Frontal cortex (tissue), 4 donors: ENCODE data around the gene BANP. TPM values are rescaled to one million over a fixed set of nuclear protein-coding genes. Genes with fewer than 3 reads are reported as not detected.
"Not testable (repeated sequence)": the region's sequence is repeated elsewhere in the genome, so short reads cannot be mapped to it uniquely, and the experiment has no call there.

Source experiments
- DNase-seq, 2 donors: peaks; one replicate each; pipeline ENCODE4 v3.0.0; 2012; ENCODE audit warnings: low spot score in 2 of 2
- FAIRE-seq: peaks from 2 replicates; lab custom pipeline; 2012; peaks lifted over from hg19 to GRCh38; lab: Jason Lieb, UNC
- total RNA-seq: library from RNA; depleted of rRNA; stranded (reverse); fragments of >200 nt; gene quantifications from one replicate; pipeline ENCODE4 v1.2.3, GENCODE V29; 2014
- donor health status: control.
- donor health status: control.
- donor health status: control.

The BANP gene
- total RNA-seq, 1 donor from 2014 or later = 40.8 TPM

DNA sequence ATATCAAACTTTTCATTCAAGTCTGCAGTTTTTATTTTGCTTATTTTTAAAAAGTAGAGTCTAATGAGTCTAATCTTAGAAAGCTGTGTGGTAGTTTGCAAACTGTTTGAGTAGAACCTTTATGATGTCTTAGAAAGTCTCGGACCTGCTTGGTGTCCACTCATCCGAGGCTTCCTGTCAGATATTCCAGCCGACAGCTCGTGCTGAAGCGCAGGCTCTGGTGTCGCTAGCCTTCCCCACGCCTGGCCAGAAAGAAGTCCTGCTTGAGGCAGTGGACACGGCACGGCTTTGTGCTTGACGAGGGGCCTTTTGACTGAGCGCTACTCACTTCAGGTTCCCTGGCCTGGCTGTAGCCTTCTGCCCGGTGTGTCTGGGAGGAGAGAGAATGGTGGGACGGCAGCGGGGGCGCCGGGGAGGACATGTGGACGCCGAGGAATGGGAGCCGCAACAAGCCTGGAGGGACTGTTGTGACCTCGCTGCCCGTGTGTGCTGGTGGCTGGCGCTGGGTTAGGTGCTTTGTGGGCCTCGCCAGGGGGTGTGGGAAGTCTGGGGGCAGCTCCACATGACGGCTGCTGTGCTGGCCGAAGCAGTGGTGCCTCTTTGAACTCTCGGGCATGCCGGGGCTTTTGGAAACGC is 33.5 kb downstream of the BANP start:
- FAIRE-seq (no peak), DNase-seq (no peak)

DNA sequence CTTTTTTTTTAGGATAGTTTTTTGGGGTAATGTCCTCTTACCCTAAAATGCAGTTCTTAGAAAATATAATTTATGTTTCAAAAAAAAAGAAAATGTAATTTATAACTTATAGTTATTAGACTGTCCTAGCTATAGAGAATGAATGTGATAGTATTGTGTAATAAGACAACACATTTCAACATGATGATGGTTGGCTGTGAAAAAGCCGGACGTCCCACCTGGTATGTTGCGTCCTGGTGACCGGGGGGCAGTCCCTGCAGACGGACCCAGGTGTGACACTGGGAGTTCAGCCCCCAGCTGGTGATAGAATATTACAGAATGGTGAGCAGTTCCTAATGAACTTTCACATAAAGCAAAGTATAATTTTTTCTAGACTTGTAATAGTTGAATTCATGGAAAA is 34.3 kb downstream of the BANP start:
- not testable (repeated sequence) for FAIRE-seq, DNase-seq

DNA sequence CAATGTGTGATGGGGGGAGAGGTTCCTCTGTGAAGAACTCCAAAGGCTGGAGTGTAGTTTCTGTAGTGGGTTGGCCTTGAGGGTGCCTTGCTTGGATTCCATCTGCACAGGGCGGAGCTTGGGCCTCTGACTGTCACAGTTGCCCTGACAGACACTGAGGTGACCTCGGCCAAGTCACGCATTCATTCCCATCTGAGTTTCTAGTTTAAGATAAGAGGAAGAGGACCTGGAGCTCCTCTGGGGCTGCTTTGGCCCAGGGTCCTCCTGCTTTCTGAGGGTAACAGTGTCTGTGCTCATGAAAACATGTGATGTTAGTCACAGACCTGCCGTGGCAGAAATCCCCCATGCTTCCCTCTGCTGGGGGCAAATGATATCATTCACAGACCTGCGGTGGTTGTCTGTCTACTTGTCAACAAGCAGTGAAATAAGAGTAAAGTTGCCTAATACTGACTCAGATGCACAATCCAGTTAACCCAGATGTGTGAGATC is 35.2 kb downstream of the BANP start:
- DNase-seq, FAIRE-seq: not testable (repeated sequence)

DNA sequence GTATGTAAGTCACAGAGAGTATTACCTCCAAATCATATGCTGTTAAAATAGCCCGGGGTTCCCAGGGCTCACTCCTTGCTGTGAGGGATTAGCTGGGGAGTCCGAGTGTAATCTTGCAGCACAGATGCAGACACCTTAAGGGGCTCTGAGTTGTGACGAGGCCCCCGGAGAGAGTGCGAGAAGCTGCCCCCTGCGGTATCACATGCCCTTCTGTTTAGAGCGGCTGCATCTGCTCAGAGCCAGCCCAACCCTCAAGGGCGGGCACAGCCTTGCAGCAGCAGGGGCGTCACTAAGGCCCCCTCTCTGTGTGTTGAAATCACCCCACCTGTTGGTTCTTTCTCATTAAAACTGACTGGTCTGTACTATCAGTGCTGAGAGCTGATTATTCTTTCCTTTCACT is 37.4 kb downstream of the BANP start:
- FAIRE-seq, DNase-seq: not testable (repeated sequence)

DNA sequence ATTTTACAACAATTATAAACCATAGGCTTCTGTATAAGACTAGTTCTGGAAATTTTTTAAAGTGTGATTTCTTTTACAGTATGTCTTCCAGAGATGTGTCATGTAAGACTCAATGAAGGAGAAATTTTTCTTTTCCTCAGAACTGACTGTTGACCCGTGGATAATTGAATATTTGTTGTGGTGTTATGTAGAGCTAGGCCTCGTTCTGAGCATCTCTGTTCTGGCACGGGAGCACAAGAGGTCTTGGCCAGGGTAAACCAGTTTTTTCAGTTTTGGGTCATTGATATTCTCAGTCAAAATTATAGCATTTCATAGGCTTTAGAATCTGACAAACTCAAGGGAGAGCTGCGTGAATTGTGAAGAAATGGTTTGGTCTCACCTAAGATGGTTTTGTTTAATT is 39.0 kb downstream of the BANP start:
- FAIRE-seq, DNase-seq: not testable (repeated sequence)

DNA sequence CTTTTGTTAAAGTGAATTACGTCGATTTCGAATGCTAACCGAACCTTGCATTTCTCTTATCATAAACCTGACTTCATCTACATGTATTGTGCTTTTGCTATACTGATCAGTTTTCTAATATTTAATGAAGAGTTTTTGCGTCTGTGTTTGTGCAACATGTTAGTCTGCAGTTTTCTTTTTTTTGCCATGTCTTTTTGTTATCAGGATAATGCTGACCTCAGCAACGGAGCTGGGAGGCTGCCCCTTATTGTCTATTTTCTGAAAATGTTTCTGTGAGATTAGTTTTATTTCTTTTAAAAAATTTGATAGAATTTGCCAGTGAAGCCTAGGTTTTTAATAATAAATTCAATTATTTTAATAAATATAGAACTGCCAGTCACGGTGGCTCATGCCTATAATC is 40.9 kb downstream of the BANP start:
- not testable (repeated sequence) for FAIRE-seq, DNase-seq

DNA sequence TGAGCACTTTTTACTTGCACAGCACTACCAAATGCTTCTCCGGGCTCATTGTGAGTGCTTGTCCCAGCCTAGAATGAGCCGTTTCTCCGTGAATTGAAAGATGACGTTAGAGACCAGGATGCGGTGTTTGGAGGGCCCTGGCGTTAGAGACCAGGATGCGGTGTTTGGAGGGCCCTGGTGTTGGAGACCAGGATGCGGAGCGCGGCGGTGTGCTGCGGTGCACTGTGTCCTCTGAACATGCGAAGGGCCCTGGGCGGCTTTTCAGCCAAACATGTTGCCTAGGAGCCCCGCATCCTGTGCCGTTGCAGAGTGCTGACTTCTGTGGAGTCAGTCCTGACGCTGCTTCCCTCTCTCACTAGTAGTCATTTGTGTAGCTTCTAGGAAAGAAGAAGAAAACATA is 42.7 kb downstream of the BANP start:
- DNase-seq = no peak
- no peak for FAIRE-seq

DNA sequence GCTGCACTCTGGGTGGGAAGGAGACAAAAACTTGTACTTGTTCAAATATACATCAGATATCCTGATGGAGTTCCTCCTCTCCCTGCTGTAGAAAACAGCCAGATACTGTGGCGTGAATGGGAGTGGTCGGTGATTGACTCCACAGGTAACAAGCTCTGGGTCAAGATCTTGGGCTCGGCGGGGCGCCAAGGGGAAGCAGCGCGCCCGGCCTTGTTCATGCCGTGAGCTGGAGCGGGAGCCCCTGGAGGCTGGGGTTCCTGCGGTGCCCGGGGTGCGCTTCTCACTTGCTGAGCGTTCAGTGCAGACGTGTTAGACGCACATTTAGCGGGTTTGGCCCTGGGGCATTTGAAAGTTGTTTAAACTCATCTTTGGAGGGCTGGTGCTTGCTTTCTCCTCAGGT is 44.4 kb downstream of the BANP start:
- DNase-seq = no peak
- no peak for FAIRE-seq

DNA sequence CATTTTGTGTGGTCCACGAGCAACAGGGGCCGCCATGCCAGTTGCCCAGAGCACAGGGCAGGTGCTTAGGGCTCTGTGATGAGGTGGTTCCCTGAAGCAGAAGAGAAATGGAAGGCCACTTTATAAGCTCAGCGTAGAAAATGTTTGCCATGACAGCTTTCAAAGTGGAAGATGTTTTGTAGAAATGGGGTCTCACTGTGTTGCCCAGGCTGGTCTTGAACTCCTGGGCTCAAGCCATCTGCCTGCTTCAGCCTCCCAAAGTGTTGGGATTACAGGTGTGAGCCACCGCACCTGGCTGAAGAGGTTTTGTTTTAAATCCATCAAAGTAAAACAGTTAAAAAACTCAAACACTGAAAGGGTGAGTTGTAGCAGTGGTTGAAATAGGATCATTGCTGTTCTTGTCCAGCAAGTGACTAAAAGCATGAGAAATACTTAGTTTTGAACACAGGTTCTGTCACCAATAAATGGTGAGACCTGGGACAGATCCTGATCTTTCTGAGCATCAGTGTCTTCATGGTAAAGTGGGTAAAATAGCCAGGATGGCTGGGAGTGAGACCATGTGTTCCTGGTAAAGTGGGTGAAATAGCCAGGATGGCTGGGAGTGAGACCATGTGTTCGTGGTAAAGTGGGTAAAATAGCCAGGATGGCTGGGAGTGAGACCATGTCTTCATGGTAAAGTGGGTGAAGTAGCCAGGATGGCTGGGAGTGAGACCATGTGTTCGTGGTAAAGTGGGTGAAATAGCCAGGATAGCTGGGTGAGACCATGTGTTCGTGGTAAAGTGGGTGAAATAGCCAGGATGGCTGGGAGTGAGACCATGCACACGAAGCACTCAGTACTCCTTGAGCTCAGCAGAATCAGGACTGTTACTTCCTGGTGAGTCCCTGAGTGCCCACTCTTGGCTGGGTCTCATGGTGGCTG is 46.0 kb downstream of the BANP start:
- FAIRE-seq (no peak), DNase-seq (no peak)

DNA sequence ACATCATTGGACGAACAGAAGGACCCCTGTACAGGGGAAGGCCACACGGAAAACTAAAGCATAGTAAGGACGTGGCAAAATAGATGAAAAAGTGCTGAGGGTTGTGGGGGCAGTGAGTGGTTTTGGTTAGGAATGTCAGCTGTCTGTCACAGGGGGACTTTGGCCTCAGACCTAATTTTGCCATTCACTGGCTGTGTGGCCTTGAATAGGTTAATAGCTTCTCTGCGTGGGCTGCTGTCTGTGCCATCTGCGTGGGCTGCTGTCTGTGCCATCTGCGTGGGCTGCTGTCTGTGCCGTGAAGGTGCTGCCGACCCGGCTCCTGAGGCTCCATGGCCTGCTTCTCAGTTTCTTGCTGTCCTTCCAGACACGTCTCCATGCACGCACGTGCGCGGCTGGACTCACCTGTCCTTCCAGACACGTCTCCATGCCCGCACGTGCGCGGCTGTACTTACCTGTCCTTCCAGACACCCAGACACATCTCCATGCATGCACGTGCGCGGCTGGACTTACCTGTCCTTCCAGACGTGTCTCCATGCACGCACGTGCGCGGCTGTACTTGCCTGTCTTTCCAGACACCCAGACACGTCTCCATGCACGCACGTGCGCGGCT is 47.1 kb downstream of the BANP start:
- DNase-seq, FAIRE-seq: not testable (repeated sequence)

DNA sequence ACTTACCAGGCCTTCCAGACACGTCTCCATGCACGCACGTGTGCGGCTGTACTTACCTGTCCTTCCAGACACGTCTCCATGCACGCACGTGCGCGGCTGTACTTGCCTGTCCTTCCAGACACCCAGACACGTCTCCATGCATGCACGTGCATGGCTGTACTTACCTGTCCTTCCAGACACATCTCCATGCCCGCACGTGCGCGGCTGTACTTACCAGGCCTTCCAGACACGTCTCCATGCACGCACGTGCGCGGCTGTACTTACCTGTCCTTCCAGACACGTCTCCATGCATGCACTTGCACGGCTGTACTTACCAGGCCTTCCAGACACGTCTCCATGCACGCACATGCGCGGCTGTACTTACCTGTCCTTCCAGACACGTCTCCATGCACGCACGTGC is 47.8 kb downstream of the BANP start:
- FAIRE-seq, DNase-seq: not testable (repeated sequence)

DNA sequence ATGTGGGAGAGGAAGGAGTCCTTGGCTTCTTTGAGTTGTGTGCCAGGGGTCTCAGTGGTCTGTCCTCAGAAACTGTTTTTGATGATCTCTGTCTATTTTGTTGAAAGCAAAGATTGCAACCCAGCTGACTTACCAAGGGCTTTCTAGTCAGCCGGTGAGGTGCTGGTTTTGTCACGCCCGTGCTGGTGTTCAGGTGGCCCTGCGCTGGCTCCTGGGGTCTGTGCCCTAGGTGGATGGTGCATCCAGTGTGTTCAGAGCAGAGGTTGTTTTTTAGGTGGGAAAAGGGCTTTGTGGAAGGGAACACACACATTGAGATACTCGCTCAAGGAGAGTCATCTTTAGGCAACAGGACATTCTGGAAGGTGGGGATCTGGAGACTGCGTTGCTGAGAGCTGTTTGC is 51.0 kb downstream of the BANP start:
- FAIRE-seq = no peak

DNA sequence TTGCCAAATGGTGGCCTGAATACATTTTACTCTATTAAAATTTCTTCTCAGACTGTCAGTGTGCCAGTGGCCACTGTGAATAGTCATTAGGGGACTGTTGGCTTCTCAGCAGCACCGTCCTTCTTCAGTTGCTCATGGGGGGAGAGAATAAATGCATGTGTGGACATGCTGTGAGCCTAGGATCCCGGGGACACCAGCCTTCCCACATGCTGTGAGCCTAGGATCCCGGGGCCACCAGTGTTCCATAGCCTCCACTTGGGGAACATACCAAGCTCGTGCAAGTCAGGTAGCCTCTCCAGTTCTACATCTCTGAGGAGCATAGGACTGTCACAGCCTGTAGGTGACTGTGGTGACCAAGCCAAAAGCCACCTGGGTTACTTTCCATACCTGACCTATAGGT is 51.5 kb downstream of the BANP start:
- no peak for DNase-seq
- no peak for FAIRE-seq

More for the DNA sequence above, 51.0 kb downstream of the BANP start:
- no peak for DNase-seq

DNA sequence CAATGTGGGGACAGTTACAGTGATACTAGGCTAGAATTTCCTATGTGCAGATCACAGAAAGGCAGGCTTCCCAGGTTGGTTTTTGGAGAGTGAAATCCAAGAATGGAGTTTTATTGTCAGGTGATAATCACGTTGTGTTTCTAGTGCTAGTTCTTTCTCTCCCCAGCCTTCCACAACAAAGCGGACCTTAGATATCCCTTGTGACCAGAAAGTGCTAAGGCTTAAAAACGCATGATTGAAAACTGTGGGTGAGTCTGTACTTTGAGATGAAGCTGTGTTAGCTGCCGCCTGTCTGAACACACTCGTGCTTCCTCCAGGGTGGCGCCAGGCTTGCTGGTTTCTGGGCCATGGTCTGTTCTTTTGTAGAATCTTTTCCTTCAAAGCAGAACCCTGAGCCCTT is 52.1 kb downstream of the BANP start:
- DNase-seq = no peak
- no peak for FAIRE-seq

DNA sequence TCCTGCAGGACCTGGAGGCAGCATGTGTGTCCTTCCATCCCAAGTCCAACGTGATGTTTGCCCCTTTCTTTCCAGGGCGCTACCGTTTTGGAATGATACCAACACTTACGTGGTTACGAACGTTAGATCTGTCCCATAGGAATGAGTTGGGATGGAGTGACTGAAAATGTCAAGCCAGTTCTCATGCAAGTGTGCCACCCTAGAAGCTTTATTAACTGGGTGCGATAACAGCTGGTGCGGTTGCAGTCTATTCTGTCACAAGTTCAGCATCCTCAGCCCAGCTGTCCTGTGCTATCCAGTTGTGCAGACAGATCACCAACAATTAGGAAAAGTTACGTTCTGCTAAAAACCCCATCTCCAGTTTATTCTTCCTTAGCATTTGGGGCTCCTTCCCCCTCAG is 52.5 kb downstream of the BANP start:
- FAIRE-seq (no peak), DNase-seq (no peak)

DNA sequence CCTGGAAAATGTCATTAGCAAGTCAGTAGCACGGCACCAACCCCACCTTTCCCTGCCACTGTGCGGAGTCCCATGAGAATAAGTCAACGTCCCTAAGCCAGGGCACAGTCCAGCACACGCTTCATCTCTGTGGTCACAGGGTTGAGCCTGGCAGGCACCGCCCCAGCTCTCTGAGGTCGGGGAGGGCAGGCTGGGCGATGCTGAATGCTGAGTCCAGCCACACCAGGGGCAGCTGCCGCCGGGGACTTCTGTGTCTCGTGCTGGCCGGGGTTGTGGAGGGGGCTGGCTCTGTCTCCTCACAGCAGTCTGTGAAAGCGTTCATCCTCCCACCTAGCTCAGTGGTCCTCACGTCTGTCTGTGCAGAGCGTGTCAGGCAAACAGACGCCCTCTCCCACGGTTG is 53.2 kb downstream of the BANP start:
- DNase-seq = no peak
- no peak for FAIRE-seq

DNA sequence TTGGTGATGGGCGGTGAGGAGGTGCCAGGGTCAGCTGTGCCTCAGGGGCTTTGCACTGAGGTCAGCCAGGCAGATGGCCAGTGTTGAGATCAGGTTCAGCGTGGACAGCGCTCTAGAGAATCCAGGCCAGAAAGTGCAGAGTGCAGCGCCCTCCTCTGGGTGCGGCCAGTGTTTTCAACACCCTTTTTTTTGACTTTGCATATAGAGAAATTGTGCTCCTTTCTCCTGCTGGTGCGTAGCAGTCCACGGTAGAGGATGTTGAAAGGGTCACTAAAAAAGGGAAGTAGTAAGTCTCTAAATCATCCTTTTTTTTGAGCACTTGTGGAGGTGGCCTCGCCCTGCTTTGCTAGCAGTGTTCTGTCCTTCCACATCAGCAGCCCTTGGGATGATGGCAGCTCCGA is 53.9 kb downstream of the BANP start:
- DNase-seq = no peak
- no peak for FAIRE-seq

DNA sequence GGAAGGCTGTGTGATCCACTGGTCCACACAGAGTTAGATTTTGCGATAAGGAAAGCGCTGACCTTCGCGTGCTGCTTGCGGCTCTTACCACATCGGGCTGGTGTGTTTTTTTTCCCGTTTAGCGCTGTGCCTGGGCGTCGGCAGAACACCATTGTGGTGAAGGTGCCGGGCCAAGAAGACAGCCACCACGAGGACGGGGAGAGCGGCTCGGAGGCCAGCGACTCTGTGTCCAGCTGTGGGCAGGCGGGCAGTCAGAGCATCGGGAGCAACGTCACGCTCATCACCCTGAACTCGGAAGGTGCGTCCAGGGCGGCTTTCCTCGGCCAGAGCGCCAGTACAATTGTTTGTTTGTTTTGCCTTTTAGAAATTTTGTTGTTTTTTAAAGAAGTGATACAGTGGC is 54.7 kb downstream of the BANP start:
- FAIRE-seq (no peak), DNase-seq (no peak)

DNA sequence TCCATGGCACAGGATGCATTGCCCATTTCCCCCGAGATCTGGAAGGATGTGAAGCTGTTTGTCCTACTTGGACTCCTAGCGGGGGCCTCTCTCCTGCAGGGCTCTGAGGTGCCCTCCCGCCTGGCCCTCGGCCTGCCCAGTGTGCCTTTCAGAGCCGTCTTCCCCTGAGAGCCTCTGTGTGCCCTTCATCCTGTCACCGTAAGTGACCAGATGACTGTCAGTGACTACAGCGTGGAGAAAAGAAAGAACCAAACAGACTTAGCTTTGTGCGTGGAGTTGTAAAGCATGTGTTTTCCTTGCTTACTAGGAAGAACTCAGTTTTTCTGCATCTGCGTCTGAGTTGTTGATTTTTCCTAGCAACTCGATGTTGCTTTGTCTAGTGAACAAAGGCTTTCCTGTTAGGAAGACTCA is 56.1 kb downstream of the BANP start:
- DNase-seq = no peak
- FAIRE-seq = no peak

DNA sequence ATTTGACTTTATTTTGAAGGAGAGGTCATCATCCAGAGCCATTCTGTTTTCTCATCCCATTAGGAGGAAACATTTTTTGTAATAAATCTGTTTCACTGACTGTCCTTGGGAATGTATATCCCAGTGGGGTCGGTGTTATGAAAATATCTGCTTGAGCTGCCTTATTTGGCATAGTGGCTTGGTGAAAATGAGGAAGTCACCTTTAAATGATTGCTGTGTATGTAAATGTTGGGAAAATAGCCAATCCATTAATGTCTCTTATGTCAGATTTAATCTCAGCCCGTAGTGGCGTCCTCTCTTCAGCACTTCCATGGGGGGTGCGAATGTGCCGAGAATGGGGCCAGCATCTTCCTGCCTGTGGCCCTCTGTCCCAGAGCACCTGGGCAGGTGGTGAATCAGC is 57.6 kb downstream of the BANP start:
- no peak for DNase-seq

More for the DNA sequence above, 57.6 kb downstream of the BANP start:
- no peak for FAIRE-seq
